ENCODE data around the gene DRGX.

Gene DRGX

DNA sequence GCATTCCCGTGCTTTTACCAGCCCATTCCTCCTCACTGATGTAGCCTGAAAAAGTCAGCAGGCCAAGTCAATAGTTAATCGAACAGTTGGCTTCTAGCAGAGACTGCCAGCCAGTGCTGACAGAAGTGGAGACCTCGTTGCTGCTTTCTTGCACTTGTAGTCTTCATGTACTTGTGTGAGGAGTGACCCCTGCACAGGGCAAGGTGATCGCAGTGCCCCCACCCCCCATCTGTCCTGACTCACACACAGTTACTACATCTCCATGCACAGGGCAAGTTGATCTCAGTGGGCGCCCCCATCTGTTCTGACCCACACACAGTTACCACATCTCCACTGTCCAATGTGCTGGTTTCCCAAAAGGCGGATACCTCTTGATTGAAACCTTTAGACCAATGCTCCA, 62.7 kb downstream of the DRGX start:
- DNase-seq, result no peak

GRCh38 chr10:49332768-49333167, 63.1 kb downstream of the DRGX start:
- no peak for DNase-seq

DNA sequence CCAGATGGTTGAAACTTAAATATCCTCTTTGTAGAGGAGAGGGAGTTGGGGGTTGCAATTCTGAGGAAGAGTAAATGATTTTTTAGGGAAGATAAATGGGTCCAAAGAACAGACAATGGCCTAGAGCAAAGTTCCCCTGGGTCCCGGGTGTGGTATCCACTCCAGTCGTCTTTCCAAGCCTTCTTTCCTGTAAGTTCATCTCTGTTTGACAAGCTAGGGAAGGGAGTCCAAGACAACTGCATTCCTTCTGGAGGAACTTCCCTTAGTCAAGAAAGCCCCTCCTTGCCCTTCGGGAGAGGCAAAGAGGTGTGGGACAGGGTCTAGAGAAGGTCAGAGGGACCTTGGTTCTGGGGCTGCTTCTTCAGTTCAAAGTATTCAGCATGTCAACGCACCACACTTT, 63.6 kb downstream of the DRGX start:
- no peak for DNase-seq

GRCh38 chr10:49331431-49331830, 64.5 kb downstream of the DRGX start:
- DNase-seq, result no peak

- DNase-seq, result no peak
These were observed 65.7 kb downstream of the DRGX start for GRCh38 chr10:49330127-49330665.

GRCh38 chr10:49329146-49329505, 66.8 kb downstream of the DRGX start:
- DNase-seq, result no peak

GRCh38 chr10:49328401-49329145, 67.3 kb downstream of the DRGX start:
- DNase-seq, result no peak

DNA sequence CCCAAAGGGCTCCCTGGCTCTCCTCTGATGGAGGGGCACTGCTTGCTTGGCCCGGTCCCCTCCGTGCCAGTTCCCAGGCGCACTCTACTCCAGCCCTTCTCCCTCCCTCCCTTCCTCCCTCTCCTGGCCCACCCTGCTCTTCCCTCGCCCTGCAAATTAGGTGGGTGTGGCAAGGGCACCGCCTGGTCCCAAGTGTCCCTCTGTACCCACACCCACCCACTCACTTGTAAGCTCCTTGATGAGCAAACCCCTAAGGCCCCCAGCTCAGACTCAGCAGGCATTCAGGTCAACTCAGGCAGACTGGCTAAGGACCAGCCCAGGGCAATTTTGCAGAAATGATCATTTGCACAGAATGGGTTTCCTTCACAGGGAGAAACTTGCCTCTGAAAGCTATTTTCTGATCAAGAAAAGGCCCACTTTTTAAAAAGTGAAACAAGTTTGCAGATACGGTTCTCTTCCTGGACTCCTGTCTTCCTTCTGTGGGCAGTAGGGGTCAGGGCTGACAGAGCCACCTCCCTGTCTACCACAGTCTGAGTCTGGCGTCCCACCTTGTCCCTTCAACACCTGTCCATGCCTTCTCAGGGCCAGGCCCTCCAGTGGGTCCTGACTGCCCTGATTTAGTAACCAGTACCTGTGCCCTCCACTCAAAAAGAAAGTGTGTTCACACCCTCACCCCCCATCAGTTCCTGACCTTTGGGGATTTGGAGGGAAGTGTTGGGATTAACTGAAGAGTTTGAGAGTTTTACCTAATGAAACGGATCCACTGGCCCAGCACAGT, 68.7 kb downstream of the DRGX start:
- no peak for DNase-seq

DNA sequence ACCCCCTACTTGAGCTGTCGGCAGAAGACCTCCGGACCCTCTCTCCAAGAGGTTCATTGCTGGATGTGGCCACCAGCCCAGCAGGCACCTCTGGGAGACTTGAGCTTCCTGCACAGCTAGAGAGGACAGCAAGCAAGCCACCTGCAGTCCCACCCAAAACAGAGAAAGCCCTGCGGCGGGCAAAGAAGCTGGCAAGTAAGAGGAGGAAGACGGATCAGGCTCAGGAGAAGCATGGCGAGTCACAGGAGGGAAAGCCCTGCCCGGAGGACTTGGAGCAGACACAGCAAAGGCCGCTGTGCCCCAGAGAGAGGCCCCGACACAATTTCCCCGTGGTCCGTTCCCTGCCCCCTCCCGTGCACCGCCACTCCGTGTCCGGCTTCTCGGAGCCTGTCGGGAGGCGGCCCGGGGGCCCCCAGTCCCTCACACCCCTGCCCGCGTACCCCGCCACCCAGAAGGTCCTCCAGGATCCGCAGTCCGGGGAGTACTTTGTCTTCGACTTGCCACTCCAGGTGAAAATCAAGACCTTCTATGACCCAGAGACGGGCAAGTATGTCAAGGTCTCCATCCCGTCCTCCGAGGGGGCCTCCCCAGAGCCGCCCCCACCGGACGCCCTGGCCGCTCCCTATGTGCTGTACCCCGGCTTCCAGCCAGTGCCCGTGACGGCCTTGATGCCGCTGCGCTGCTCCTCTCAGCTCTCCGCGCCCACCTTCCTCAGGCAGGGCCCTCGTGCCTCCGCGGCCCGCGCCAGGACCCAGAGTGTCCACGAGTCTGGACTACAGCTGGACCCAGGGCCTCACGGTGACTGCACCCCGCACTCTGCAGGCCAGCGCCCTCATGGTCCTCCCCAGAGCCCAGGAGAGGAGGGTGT, 69.7 kb downstream of the DRGX start:
- no peak for DNase-seq

- DNase-seq, result no peak
These were observed 70.6 kb downstream of the DRGX start for GRCh38 chr10:49325131-49325915.

- no peak for DNase-seq
These were observed 71.2 kb downstream of the DRGX start for GRCh38 chr10:49324711-49325110.

DNA sequence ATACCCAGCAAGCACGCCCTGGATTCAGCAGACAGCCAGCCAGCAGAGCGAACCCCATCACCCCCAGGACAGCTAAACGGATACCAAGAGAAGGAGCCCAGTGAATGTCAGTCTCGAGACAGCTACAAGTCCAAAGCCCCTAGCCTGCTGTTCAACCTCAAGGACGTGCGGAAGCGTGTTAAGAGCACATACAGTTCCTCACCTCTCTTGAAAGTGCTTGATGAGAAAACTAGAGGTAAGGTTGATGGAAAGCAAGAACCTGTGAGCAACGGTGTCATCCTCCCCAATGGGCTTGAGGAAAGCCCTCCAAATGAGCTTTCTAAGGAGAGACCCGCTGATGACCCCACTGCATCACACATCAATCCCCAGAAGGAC, 72.0 kb downstream of the DRGX start:
- no peak for DNase-seq

GRCh38 chr10:49323171-49323895, 72.6 kb downstream of the DRGX start:
- DNase-seq, result no peak

DNA sequence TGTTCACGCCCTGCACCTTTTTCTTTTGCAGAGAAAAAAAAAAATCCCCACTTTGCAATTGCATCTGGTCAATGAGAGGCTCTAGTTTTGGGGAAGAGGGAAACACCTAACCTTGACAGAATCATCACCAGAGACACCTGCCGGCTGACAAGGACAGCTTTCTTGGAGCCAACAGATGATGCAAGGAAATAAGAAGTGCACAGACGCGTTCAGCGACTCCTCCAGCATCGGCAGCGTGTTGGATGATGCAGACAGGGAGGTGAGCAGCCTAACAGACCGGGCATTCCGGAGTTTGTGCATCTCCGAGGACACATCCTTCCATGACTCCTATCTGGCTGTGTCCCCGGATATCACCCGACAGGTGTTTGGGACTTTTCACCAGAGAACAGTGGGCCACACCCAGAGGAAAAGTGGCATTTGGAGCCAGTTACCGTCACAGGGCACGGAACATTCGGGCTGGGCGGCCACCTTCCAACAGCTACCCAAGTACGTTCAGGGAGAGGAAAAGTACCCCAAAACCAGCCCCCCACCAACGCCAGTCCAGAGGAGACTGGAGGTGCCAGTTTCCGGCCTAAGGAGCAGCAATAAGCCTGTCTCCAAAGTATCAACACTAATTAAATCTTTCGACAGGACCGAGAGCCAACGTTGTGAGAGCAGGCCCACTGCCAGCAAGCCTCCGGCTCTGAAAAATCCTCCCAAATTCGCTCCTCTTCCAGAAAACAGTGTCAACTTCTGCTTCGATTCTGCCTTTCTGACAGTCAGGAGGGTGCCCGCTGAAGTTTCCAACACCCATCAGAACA, 73.3 kb downstream of the DRGX start:
- no peak for DNase-seq

DNA sequence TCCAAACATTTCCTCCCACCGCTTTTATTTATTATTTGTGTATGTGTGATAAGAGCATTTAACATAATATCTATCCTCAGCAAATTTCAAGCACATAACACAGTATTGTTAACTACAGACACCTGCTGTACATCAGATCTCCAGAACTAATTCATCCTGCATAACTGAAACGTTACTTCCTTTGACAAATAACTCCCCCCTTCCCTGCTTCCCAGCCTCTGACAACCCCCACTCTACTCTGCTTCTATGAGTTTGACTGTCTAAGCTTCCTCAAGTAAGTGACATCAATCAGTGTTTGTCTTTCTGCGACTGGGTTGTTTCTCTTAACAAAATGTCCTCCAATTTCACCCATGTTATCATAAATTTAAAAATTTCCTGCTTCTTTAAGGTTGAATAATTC, 74.9 kb downstream of the DRGX start:
- no peak for DNase-seq

- DNase-seq, result no peak
These were observed 75.7 kb downstream of the DRGX start for GRCh38 chr10:49320191-49320590.

DNA sequence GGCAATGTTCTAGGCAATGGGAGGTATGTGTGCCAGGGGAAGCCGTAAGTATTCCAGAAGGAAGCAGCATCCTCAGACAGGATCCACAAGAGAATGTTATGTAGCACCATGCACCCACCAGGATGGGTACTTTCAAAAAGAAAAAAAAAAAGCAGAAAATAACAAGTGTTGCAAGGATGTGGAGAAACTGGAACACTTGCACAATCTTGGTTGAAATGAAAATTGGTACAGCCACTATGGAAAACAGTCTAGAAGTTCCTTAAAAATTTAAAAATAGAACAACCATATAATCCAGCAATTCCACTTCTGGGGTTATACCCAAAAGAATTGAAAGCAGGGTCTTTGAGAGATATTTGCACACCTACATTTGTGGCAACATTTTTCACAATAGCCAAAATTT, 76.7 kb downstream of the DRGX start:
- no peak for DNase-seq

GRCh38 chr10:49318755-49319154, 77.1 kb downstream of the DRGX start:
- no peak for DNase-seq

- DNase-seq, result no peak
These were observed 77.9 kb downstream of the DRGX start for GRCh38 chr10:49318028-49318427.

GRCh38 chr10:49314806-49315205, 81.1 kb downstream of the DRGX start:
- no peak for DNase-seq
